Ishikawa (cell line): Measurements from ENCODE around the gene HSD11B2.

ENCODE experiments used
- CEBPB ChIP-seq: IDR thresholded peaks from 2 replicates; pipeline ENCODE4 v1.6.1; 2012
- CREB1 ChIP-seq: IDR thresholded peaks from 2 replicates; pipeline ENCODE4 v1.6.1; 2012; ENCODE audit warnings: low read depth
- EGR1 ChIP-seq: IDR thresholded peaks from 2 replicates; pipeline ENCODE4 v1.6.1; 2012
- EP300 ChIP-seq: IDR thresholded peaks from 2 replicates; pipeline ENCODE4 v1.6.1; 2012; ENCODE audit warnings: borderline replicate concordance
- FOXM1 ChIP-seq: IDR thresholded peaks from 2 replicates; pipeline ENCODE4 v1.6.1; 2012; ENCODE audit warnings: low read depth, borderline replicate concordance
- NFIC ChIP-seq: IDR thresholded peaks from 2 replicates; pipeline ENCODE4 v1.6.1; 2012
- RAD21 ChIP-seq: IDR thresholded peaks from 2 replicates; pipeline ENCODE4 v1.6.1; 2012; ENCODE audit warnings: low read depth
- TAF1 ChIP-seq: IDR thresholded peaks from 2 replicates; pipeline ENCODE4 v1.6.1; 2012; ENCODE audit warnings: low read depth, mild to moderate bottlenecking
- TCF12 ChIP-seq: IDR thresholded peaks from 2 replicates; pipeline ENCODE4 v1.6.1; 2012; ENCODE audit warnings: low read depth
- TEAD4 ChIP-seq: IDR thresholded peaks from 2 replicates; pipeline ENCODE4 v1.6.1; 2012
- YY1 ChIP-seq: IDR thresholded peaks from 2 replicates; pipeline ENCODE4 v1.6.1; 2012; ENCODE audit warnings: low read depth
- ZBTB7A ChIP-seq: IDR thresholded peaks from 2 replicates; pipeline ENCODE4 v1.6.1; 2012; ENCODE audit warnings: low read depth
- TF ChIP-seq, protein P1 (sequence below): IDR thresholded peaks from 2 replicates; pipeline ENCODE4 v1.6.1; 2012
- TF ChIP-seq, protein P2 (sequence below): IDR thresholded peaks from 2 replicates; pipeline ENCODE4 v1.6.1; 2012; ENCODE audit warnings: low read depth, mild to moderate bottlenecking
- TF ChIP-seq, protein P3 (sequence below): IDR thresholded peaks from 2 replicates; pipeline ENCODE4 v1.6.1; 2012

HSD11B2 gene

DNA sequence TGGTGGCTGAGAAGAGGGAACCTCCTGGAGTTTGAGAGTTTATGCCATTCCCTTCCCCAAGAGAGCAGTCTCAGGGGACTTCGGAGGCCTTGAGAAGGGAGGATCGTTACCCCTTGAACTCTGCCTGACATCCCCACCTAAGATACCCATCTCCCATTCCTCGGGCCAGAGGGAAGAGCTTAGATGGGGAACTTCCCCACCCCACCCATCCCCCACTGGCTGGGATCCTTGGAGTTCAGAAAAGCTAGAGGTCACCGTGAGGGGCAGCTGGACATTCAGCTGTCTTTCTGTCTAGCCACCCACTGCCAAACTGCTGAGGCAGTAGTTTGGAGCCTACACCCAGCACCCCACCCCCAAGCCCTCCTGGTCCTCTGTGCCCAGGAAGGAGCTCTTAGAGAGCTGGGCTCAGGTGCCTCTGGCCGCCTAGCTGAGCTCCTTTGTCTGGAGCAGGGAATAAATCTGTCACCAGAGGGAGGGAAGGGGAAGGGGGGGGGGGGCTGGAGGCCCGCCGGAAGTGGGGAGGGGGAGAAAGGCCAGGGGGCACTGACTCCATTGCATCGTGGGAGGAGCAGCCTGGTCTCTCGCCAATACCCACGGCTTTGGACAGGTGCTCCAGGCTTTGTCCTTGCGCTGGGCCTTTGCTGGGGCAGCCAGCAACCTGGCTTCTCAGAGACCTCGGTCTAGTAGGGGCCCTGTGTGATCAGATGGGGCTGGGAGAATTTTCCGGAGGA is 1.0 kb downstream of the HSD11B2 start:
- TF ChIP-seq ZBTB7A (0 out of 2 replicates have a peak, but pooled peaks have one; percentile 17), TCF12 (no peak)

DNA sequence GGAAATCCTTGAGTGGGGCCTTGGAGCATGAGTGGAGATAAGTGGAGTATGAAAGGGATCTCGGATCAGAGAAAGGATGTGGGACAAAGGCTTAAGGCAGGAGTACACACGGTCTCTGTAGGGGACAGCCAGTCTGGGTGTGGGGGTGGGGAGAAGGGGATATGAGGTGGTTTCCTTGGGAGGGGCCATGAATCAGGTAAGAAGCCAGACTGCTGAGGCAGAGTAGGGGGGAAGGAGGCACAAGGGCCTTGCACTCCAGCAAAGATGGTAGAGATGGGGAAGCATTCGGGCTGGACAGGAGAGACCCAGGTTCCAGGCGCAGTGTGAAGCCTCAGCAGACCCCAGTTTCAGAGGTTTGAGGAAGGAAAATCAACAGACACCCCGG is 1.6 kb downstream of the HSD11B2 start:
- TF ChIP-seq EGR1 (no peak), CREB1 (no peak), NFIC (no peak), TAF1 (no peak), YY1 (no peak), CEBPB (no peak), ZBTB7A (no peak), FOXM1 (no peak), TCF12 (no peak), EP300 (no peak), TEAD4 (no peak)
- TF ChIP-seq, protein P1, sequence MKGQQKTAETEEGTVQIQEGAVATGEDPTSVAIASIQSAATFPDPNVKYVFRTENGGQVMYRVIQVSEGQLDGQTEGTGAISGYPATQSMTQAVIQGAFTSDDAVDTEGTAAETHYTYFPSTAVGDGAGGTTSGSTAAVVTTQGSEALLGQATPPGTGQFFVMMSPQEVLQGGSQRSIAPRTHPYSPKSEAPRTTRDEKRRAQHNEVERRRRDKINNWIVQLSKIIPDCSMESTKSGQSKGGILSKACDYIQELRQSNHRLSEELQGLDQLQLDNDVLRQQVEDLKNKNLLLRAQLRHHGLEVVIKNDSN: no peak
- TF ChIP-seq, protein P2, sequence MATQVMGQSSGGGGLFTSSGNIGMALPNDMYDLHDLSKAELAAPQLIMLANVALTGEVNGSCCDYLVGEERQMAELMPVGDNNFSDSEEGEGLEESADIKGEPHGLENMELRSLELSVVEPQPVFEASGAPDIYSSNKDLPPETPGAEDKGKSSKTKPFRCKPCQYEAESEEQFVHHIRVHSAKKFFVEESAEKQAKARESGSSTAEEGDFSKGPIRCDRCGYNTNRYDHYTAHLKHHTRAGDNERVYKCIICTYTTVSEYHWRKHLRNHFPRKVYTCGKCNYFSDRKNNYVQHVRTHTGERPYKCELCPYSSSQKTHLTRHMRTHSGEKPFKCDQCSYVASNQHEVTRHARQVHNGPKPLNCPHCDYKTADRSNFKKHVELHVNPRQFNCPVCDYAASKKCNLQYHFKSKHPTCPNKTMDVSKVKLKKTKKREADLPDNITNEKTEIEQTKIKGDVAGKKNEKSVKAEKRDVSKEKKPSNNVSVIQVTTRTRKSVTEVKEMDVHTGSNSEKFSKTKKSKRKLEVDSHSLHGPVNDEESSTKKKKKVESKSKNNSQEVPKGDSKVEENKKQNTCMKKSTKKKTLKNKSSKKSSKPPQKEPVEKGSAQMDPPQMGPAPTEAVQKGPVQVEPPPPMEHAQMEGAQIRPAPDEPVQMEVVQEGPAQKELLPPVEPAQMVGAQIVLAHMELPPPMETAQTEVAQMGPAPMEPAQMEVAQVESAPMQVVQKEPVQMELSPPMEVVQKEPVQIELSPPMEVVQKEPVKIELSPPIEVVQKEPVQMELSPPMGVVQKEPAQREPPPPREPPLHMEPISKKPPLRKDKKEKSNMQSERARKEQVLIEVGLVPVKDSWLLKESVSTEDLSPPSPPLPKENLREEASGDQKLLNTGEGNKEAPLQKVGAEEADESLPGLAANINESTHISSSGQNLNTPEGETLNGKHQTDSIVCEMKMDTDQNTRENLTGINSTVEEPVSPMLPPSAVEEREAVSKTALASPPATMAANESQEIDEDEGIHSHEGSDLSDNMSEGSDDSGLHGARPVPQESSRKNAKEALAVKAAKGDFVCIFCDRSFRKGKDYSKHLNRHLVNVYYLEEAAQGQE: no peak
- TF ChIP-seq, protein P3, sequence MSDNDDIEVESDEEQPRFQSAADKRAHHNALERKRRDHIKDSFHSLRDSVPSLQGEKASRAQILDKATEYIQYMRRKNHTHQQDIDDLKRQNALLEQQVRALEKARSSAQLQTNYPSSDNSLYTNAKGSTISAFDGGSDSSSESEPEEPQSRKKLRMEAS: no peak

DNA sequence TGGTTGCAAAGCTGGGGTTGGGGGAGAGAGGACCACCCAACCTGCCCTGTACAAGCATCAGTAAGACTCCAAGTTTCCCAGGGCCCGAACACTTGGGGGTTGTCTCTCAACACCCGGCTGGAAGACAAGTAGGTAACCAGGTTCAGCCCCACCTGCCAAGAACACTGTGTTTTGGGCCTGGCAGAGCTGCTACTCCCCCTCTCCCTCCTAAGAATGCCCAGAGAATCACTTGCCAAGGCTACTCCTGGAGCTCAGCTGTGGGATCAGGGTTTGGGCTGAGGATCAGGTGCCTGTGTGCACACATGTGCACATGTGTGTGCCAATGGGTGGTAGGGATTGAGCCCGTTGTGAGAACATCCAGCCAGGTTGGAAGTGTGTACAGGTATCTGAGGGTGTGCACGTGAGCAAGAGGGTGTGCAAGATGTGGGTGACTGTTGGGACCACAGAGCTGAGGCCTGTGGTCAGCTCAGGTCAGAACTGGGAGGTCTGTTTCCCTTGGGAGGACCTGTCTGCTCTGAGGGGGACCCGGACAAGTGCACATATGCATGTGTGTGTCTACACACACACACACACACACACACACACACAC is 2.3 kb downstream of the HSD11B2 start:
- TF ChIP-seq YY1 (no peak), EGR1 (no peak), TCF12 (no peak), FOXM1 (no peak), NFIC (no peak), TEAD4 (no peak), CEBPB (no peak), RAD21 (no peak), CREB1 (no peak), TAF1 (no peak), EP300 (no peak)
- TF ChIP-seq, protein P3: no peak
- TF ChIP-seq, protein P1: no peak

DNA sequence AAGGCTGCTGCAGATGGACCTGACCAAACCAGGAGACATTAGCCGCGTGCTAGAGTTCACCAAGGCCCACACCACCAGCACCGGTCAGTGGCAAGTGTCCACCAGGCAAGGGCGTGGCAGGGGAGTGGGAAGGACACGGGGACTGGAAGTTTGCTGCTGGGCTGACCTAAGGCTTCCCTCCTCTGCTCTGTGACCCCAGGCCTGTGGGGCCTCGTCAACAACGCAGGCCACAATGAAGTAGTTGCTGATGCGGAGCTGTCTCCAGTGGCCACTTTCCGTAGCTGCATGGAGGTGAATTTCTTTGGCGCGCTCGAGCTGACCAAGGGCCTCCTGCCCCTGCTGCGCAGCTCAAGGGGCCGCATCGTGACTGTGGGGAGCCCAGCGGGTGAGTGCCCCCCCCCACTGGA is 4.8 kb downstream of the HSD11B2 start:
- TF ChIP-seq RAD21 (no peak), YY1 (no peak), ZBTB7A (no peak), EGR1 (no peak), TCF12 (no peak), FOXM1 (no peak), CREB1 (no peak)
- TF ChIP-seq, protein P2: no peak
- TF ChIP-seq, protein P3: no peak

DNA sequence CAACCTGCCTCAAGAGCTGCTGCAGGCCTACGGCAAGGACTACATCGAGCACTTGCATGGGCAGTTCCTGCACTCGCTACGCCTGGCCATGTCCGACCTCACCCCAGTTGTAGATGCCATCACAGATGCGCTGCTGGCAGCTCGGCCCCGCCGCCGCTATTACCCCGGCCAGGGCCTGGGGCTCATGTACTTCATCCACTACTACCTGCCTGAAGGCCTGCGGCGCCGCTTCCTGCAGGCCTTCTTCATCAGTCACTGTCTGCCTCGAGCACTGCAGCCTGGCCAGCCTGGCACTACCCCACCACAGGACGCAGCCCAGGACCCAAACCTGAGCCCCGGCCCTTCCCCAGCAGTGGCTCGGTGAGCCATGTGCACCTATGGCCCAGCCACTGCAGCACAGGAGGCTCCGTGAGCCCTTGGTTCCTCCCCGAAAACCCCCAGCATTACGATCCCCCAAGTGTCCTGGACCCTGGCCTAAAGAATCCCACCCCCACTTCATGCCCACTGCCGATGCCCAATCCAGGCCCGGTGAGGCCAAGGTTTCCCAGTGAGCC is 5.8 kb downstream of the HSD11B2 start:
- TF ChIP-seq NFIC (no peak), TCF12 (no peak), RAD21 (no peak), TEAD4 (no peak), ZBTB7A (no peak), FOXM1 (no peak), EGR1 (no peak), CREB1 (no peak), TAF1 (no peak), CEBPB (no peak), YY1 (no peak), EP300 (no peak)
- TF ChIP-seq, protein P2: no peak
- TF ChIP-seq, protein P3: no peak
- TF ChIP-seq, protein P1: no peak
